GM19372 (cell line): ENCODE data around the gene DNAAF8.

Source experiments
- ATAC-seq: cut with Tn5 transposase; IDR thresholded peaks from one replicate; pipeline ENCODE4 v1.9.1; 2021; ENCODE audit warnings: mild to moderate bottlenecking, low read depth, moderate library complexity; ENCODE audit not compliant: unreplicated experiment

DNAAF8 gene

GRCh38 chr16:4797805-4798252 is 63.5 kb downstream of the DNAAF8 start:
- no peak for ATAC-seq

- ATAC-seq, result no peak
These were observed 64.1 kb downstream of the DNAAF8 start for GRCh38 chr16:4798456-4798855.
